HG03460 (cell line): ENCODE results near the gene DHRS9.
A peak's percentile ranks its signal among the peaks of the same experiment; 100 is the strongest.

Experiments used
- ATAC-seq: cut with Tn5 transposase; IDR thresholded peaks from one replicate; pipeline ENCODE4 v1.9.1; 2021; ENCODE audit not compliant: unreplicated experiment

DHRS9 gene

DNA sequence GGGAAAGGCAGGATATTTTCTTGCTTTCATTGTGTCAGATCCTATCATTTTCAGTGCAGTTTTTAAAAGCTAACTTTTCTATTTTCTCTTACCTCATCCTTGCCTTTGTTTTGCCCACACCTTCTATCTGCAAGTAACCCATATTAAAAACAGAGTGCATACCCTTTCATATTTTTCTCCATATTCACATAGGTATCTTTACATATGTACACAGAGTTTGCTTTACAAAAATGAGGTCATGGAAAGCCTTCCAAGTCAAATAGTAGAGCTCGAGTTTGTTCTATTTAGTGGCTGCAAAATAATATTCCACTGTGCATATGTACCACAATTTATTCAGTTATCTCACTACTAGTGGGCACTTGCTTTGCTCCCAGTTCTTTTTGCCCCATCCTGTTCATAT lies 3.9 kb upstream of the DHRS9 start:
- no peak for ATAC-seq

DNA sequence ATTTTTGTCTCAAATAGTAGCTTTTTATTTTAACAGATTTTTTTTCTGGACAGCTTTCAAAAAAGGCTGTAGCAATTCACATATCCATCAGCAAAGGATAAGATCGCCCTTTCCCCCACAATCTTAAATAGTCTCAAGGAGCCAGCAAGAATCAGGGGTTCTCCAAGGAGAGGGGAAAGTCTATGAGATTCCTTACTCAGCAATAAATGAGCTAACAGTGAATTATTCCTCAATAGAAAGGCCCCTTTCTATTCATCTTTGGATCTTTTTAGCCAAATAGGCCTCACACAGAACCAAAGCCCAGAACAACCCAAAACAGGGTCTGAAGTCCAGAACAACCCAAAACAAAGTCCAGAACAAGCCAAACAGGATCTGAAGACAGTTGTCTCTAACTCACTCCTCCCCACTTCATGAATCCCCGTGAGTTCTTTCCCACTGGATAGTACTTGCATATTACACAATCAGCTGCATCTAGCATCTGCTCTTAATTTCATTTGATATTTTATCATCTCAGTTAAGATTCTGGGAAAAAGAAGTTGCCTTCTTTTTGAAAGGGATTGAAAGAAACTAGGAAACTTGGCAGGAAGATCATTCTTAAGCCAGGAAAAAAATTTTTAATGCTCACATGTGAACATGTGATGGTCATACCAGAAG lies 3.4 kb upstream of the DHRS9 start:
- no peak for ATAC-seq

- no peak for ATAC-seq
Observed at GRCh38 chr2:169066897-169067296, 2.5 kb upstream of the DHRS9 start.

DNA sequence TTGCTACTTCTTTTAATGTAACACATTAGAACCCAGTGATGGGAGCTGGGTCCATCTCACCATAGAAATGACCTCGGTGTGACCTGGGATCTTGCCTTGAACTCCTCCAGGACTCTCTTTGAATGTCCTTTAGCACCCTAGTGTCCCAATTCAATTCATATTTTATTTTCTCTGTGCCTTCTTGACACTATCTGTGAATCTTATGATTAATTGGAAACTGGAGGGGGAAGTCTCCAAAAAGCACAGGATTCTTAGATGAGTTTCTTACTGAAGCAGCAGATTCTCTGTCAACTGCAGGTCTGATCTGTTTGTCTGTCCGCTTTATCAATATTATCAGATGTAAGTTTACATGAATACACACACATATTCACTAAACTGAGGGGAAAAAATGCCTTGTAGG lies 470 bp downstream of the DHRS9 start:
- no peak for ATAC-seq

GRCh38 chr2:169071455-169071854 lies 2.1 kb downstream of the DHRS9 start:
- no peak for ATAC-seq

DNA sequence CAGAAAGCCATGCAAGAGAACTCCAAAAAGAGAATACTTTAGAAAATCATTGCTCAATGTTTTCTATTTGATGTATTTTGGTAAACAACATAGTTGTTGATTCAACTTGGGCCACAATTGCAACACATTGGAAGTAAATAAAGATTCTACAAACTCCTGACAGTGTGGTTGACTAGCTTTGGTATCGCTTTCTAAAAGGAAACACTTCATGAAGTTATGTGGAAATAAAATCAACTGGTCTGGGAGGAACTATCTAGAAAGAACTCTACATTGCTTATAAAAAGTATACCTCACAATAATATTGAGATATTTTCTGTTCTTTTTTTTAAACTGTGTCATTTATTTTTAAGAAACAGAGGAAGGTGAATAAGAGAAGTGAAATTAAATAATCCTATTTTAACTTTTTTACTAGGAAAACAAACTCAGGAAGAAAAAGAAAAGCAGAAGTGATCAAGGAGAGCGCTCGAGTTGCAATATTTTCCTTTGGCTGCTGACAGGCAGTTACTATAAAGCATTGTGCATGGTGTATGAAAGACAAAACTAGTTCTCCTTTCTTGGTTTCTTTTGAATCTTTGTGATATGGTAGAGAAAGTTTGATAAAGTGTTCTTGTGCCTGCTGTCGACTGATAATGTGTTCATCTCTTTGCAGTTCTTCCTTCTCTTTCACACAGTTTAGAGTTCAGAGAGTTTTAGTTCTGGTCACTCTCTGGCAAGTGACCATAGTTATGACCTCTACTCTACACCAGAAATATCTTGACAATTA lies 3.0 kb downstream of the DHRS9 start:
- no peak for ATAC-seq

DNA sequence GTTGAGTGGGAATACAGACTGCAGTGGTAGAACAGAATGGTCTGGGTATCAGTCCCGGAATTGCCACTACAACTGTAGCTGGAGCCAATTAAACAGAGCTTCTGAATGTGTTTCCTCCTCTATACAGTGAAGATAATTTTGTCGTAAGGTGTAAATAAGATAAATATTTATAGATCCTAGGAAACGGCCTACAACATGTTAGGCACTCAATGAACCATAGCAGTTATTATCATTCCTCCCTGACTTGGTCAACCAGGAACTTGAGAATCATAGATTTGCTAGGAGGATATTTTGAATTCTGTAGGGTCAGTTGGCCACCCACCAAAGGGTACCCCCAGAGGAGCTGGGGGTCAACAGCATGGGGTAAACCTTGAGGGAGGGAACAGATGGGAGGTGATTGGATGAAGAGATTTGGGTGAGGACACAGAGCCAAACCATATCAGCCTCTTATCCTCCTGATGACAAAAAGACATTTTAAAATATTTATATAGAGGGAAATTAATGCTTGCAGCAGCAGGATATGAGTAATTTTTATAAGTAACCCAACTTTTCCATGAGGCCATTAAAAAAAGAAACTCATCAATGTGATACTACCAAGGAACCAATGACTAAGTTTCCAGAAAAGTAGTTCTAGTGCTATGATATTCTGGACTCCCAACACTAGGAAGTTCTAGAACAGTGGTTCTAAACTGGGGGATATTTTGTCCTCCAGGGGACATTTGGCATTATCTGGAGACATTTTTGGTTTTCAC lies 4.0 kb downstream of the DHRS9 start:
- ATAC-seq: no peak

DNA sequence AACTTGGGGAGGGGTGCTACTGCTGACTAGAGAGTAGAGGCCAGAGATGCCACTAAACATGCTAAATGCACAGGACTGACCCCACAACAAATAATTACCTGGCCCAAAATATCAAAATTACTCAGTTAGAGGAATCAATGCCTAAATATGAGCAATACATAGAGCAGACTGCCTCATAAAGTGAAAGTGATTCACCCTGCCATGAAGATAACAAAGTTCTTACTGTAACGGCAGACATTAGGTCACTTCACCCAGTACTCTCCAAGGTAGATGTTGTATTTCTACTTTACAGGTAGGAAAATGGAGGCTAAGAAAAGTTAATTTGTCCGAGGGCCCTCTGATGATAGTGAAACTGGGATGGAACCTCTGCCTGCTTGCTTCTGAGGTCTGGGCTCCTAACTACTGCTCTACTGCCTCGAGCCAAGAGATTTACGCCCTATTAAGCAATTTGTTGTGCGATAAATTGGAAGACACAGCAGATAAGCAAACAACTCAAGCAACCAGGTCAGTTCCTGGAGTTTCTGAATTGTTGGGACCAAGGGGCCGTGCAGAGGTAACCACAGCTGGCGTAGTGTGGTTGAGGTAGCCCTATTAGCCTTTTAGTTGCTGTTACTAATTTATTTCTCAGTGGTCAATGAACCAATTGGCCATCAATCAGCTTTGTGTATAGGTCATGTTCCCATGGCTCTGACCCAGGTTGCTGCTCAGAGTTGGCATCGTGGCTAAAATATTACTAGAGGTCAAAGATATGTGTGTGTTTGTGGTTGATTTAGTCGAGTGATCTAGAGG lies 4.8 kb downstream of the DHRS9 start:
- no peak for ATAC-seq

DNA sequence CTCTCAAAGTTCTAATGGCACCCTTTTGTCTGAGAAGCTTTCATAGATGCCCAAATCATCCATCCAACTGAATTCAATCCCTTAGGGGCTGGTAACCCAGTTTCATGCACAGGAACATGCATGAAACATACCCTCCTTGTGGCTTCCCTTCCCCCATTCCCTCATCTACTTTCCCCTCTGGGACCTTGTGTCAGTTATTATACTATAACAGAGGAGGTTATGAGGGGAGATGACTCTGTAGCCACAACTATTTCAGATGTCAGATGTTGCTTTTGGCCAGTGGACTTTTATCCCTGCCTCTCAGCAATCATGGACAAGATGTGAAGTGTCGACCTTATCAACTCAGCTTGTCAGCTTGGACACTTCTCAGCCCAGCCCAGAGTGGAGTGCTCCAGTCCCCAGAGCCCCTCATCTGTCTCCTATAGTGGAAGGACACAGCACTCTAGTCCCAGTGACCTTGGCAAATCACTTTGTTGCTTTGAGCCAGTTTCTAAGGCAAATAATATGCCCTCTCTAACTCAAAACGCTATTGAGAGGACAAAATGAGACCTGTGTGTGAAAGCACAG lies 8.4 kb downstream of the DHRS9 start:
- ATAC-seq: no peak

DNA sequence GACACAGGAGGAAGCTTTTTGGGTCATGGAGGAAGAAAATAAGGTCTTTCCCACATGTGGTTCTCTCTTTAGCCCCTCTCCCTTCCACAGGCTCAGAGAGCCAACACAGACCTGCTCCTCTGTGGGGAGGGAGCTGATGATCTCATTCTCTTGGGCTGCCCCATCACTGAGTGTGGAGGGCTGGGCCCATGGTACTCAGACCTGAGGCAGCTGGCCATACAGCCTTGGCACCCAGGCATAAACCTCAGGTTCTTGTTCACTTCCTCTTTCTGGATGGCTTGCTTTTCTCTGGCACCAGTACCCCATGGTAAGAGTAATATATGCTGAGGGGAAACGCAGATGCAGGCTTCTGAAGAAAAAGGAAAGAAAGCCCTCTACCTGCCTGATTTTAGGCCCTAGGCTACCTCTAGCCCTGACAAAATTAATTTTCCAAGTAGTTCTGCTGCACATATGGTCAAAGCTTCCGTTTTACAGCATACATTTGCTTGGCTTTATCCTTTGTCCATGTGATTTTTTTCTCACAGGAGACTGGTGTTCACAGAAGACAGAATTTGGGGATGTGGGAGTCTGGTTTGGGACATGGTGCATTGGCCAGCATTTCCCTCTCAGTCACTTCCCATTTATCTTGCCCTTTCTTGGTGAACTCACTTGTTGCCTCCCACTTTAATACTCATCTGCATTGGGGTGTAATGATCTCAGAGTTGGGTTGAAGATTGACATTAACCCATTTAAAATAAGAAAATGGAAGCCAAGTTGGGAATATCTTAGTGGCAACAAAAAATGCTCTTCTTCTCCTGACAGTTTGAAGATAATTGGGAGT lies 11.1 kb downstream of the DHRS9 start:
- ATAC-seq: peak; percentile 81

GRCh38 chr2:169081551-169081950 lies 12.2 kb downstream of the DHRS9 start:
- ATAC-seq: no peak

GRCh38 chr2:169082995-169083394 lies 13.6 kb downstream of the DHRS9 start:
- no peak for ATAC-seq

DNA sequence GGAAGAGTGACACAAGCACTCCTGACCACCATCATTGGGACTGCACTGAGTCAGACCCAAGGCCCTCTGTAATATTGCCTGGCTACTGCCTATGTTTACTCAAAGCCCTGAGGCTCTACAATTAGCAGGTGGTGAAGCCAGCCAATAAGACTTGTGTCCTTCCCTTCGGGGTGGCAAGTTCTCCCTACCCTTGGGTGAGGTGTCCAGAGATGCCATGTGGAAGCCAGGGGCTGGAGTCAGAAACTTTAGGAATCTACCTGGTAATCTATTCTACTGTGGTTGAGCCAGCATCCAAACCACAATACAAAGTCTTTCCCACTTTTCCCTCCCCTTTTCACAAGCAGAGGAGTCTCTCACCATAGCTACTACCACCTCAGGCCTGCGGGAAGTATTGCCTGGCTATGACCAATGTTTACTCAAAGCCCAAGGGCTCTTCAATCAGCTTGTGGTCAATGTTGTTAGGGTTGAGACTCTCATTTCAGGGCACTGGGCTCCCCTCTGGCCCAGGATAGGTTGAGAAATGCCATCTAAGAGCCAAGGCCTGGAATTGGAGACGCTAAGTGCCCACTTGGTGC lies 17.6 kb downstream of the DHRS9 start:
- ATAC-seq: no peak

DNA sequence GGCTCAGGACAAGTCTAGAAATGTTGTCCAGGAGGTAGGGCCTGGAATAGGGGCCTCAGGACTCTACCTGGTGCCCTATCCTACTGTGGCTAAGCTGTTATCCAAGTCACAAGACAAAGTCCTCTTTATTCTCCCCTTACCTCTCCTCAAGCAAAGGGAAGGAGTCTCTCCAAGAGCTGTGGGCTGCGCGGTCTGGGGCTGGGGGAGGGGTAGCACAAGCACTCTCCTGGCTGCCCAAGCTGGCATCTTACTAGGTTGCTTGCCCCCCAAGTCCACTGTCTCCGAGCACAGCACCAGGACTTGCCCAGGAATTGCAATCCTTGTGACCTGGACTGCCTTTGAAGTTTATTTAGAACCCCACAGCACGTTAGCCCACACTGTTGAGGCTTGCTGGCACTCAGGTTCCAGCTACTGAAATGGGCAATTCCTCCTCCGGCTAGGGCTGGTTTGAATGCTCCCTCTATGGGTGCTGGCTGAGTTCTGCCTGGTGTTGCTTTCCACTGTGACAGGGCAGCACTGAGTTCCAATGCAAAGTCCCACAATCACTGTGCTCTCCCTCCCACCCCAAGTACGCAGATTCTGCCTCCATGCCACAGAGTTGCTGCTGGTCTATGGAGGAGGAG lies 18.5 kb downstream of the DHRS9 start:
- ATAC-seq: no peak

DNA sequence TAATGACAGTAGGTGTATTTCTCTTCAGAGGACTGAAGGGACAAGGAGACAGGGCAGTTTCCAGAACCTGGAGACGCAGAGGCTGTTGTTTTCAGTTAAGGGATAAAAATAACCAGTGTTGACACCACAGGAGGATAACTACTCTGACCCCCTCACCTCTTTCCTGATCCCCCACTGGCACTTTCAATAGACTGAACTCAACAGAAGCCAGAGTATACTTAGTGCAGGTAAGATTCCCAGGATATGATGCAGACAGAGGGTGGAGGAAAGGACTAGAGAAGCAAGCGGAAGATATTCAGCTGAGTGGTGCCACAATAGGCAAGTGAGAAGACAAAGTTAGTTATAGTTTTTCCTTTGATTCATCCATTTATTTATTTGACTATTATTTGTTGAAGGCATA lies 19.8 kb downstream of the DHRS9 start:
- no peak for ATAC-seq

DNA sequence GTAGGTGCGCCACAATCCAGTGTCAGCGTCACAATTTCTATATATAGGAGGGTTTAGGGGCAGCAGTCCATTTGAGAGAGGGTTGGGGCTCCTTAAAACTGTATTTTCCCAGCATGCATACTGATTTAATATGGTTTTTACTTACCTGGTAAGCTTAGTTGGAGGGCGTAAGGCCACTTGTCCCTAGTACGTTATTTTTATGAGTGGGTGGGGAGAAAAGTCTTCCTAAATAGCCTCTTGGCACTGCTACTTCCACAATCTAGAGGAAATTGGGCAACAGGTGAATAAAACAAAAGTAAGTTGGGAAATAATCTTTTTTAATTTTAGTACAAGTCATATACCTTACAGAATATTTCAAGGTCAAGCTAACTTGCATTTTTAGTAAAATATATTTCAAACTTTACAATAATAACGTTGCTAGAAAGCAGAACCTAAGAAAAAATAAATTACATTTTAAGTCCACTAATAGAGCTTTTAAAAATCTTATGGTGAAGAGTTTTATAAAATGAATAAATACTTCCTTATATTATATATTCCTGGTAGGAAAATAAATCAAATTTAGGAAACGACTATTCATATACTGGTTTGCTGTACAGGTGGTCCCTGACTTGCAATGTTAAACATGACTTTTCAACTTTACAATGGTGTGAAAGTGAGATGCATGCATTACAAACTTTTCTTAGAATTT lies 20.9 kb downstream of the DHRS9 start:
- no peak for ATAC-seq

GRCh38 chr2:169091256-169091655 lies 21.9 kb downstream of the DHRS9 start:
- ATAC-seq: no peak

- ATAC-seq: no peak
Observed at GRCh38 chr2:169091761-169092519, 22.6 kb downstream of the DHRS9 start.
